GM12878 (cell line): Measurements from ENCODE around the gene FOLR2.

Experiments used
- ASH2L ChIP-seq: fragments of 300-600, 200-600 bp; sonication (generic); IDR thresholded peaks from 2 replicates; pipeline ENCODE4 v1.6.1; 2017; ENCODE audit warnings: low read depth, mild to moderate bottlenecking, borderline replicate concordance
- ATF3 ChIP-seq: IDR thresholded peaks from 2 replicates; pipeline ENCODE4 v1.6.1; 2011; ENCODE audit warnings: low read depth, mild to moderate bottlenecking, low read length, moderate library complexity, borderline replicate concordance; ENCODE audit errors: extremely low read depth
- CREB1 ChIP-seq: IDR thresholded peaks from 2 replicates; pipeline ENCODE4 v1.6.1; 2012; ENCODE audit warnings: low read depth, mild to moderate bottlenecking, inconsistent platforms
- CTCF ChIP-seq, 3 experiments: IDR thresholded peaks in 2 of 3; conservative IDR thresholded peaks in 1 of 3; 2 replicates each; pipeline ENCODE4 v1.5.1; 2011; ENCODE audit warnings: low read depth in 3 of 3, low read length in 3 of 3, mild to moderate bottlenecking in 3 of 3, control low read depth in 2 of 3, moderate library complexity in 2 of 3, inconsistent platforms in 1 of 3, mixed read lengths in 1 of 3; ENCODE audit not compliant: control insufficient read depth in 2 of 3, insufficient read depth in 1 of 3; ENCODE audit errors: extremely low read depth in 1 of 3
- E2F8 ChIP-seq: fragments of 450-650 bp; IDR thresholded peaks from 2 replicates; pipeline ENCODE4 v1.6.1; 2018; ENCODE audit warnings: mild to moderate bottlenecking, low read depth, moderate library complexity; ENCODE audit not compliant: partially characterized antibody
- HDAC6 ChIP-seq: fragments of 200-600 bp; sonication (generic); IDR thresholded peaks from one replicate; pipeline ENCODE4 v1.8.0; 2017; ENCODE audit warnings: antibody characterized with exemption; ENCODE audit not compliant: unreplicated experiment
- NFYB ChIP-seq: IDR thresholded peaks from 2 replicates; pipeline ENCODE4 v1.6.1; 2011; ENCODE audit warnings: low read depth, mild to moderate bottlenecking, low read length, improper control_type of control experiment, moderate library complexity; ENCODE audit not compliant: insufficient read depth
- ZZZ3 ChIP-seq: IDR thresholded peaks from 2 replicates; pipeline ENCODE4 v1.6.1; 2011; ENCODE audit warnings: low read depth; ENCODE audit not compliant: control insufficient read depth, insufficient read length

- TF ChIP-seq NFYB (no peak), ZZZ3 (no peak), CTCF (IDR thresholded peaks at IDR 0.05 in 2 of 3, conservative IDR thresholded peaks at IDR 0.05 in 1 of 3; ENCODE audit: control insufficient read depth in 2 of 3, extremely low read depth in 1 of 3, insufficient read depth in 1 of 3, low read depth in 3 of 3, low read length in 3 of 3) (no peak), ATF3 (no peak), E2F8 (no peak), HDAC6 (no peak), CREB1 (no peak), ASH2L (no peak)
These were observed 28.7 kb downstream of the FOLR2 start for GRCh38 chr11:72245263-72245816.
